Stimulated activated CD8-positive, alpha-beta memory T cell treated with anti-CD3 and anti-CD28 coated beads, Interleukin-15, amount 100 ng/mL, for 1 hour (primary cell): ENCODE results near the gene MEGF8.

Source experiments
- DNase-seq: peaks from one replicate; pipeline ENCODE4 v3.0.0-alpha.2; 2020; ENCODE audit warnings: low read depth

The MEGF8 gene

GRCh38 chr19:42355896-42356295 lies 30.5 kb downstream of the MEGF8 start:
- DNase-seq: no peak

- DNase-seq: no peak
These were observed 31.3 kb downstream of the MEGF8 start for GRCh38 chr19:42356686-42357085.

GRCh38 chr19:42357290-42357689 lies 31.9 kb downstream of the MEGF8 start:
- no peak for DNase-seq

GRCh38 chr19:42360787-42361544 lies 35.5 kb downstream of the MEGF8 start:
- DNase-seq: no peak

- no peak for DNase-seq
These were observed 36.1 kb downstream of the MEGF8 start for GRCh38 chr19:42361545-42361910.

GRCh38 chr19:42362342-42362741 lies 36.9 kb downstream of the MEGF8 start:
- no peak for DNase-seq

- no peak for DNase-seq
These were observed 37.5 kb downstream of the MEGF8 start for GRCh38 chr19:42362891-42363440.

- DNase-seq: no peak
These were observed 38.3 kb downstream of the MEGF8 start for GRCh38 chr19:42363614-42364346.

- no peak for DNase-seq
These were observed 41.2 kb downstream of the MEGF8 start for GRCh38 chr19:42366673-42367072.

GRCh38 chr19:42367929-42368328 lies 42.5 kb downstream of the MEGF8 start:
- no peak for DNase-seq

GRCh38 chr19:42368360-42368759 lies 42.9 kb downstream of the MEGF8 start:
- DNase-seq: no peak

- DNase-seq: no peak
These were observed 43.3 kb downstream of the MEGF8 start for GRCh38 chr19:42368765-42369164.

- no peak for DNase-seq
These were observed 44.1 kb downstream of the MEGF8 start for GRCh38 chr19:42369433-42370067.

GRCh38 chr19:42370068-42370520 lies 44.7 kb downstream of the MEGF8 start:
- DNase-seq: no peak

GRCh38 chr19:42370626-42371175 lies 45.3 kb downstream of the MEGF8 start:
- DNase-seq: no peak

- no peak for DNase-seq
These were observed 49.5 kb downstream of the MEGF8 start for GRCh38 chr19:42374826-42375376.

GRCh38 chr19:42375415-42376176 lies 50.2 kb downstream of the MEGF8 start:
- DNase-seq: no peak

- DNase-seq: no peak
These were observed 50.7 kb downstream of the MEGF8 start for GRCh38 chr19:42376177-42376555.

GRCh38 chr19:42378225-42379215 lies 53.1 kb downstream of the MEGF8 start:
- no peak for DNase-seq

GRCh38 chr19:42380155-42380554 lies 54.7 kb downstream of the MEGF8 start:
- DNase-seq: no peak
